ENCODE measurements around the gene IGSF21. TPM values are rescaled to one million over a fixed set of nuclear protein-coding genes. Genes with fewer than 3 reads are reported as not detected.

Gene IGSF21
- total and polyA plus RNA-seq, 10 of the 15 experiments (the other 5 are each of a cell fraction or from before 2014, with no cell fraction given): 0.03 to 0.49 TPM; not detected in 8

GRCh38 chr1:18085387-18086074 lies 22.1 kb upstream of the IGSF21 start:
- Histone ChIP-seq H3K9me3 (replicated peaks; ENCODE audit: control insufficient read depth, insufficient read depth, low read length) (no peaks in the 10 kb centered on the region), H3K36me3 (ENCODE audit: control insufficient read depth in 2 of 2, insufficient read depth in 2 of 2, low read length in 1 of 2) (no peaks in the 10 kb centered on the region), H3K4me1 (ENCODE audit: control insufficient read depth, insufficient read depth, low read length) (no peaks in the 10 kb centered on the region), H4K20me1 (ENCODE audit: control insufficient read depth, insufficient read depth) (no peaks in the 10 kb centered on the region), H3K4me3 (no peak overlapping the region), H3K27me3 (replicated peaks in 1 of 2; ENCODE audit: control insufficient read depth in 2 of 2, insufficient read depth in 2 of 2, low read length in 1 of 2) (no peaks in the 10 kb centered on the region; a peak in 1 of 4 replicates), H3K4me2 (ENCODE audit: control insufficient read depth, insufficient read depth) (no peak overlapping the region), H3K79me2 (ENCODE audit: control insufficient read depth, insufficient read depth, low read length) (no peaks in the 10 kb centered on the region), H3K9ac (ENCODE audit: control insufficient read depth, insufficient read depth, low read length) (no peak overlapping the region), H3K27ac (ENCODE audit: control insufficient read depth, insufficient read depth) (no peak overlapping the region), H2AFZ (ENCODE audit: control insufficient read depth, low read depth, low read length) (no peak overlapping the region)
- intact Hi-C loops (cut with micrococcal nuclease; ENCODE audit: unreplicated experiment): no loop called here
- in situ Hi-C loops (cut with MboI): no loop called here
- TF ChIP-seq SKIL (IDR thresholded peaks at IDR 0.05; ENCODE audit: low read depth, poor library complexity, severe bottlenecking) (no peak), YY1 (IDR thresholded peaks at IDR 0.05; ENCODE audit: low read depth, low read length) (no peak)
- DNase-seq (ENCODE audit: low read depth, low spot score) (no peak), FAIRE-seq (no peak), ATAC-seq (no peak)
- ChIA-PET RAD21 (ENCODE audit: unreplicated experiment) (no interaction called here), POLR2A (no interaction called here), SMC1A (ENCODE audit: uncharacterized antibody, unreplicated experiment) (no interaction called here), CTCF (interaction anchor here (0.6 to 1.6 kb wide), 3 partner anchors 15 to 214 kb away, joined by 3 to 4 read pairs (median 3); no protein-coding TSS in a partner anchor)
- no TSS peak for BruUV-seq (replicated peaks)
- 19% methylated on average over 5 of the region's 5 CpGs for WGBS (ENCODE audit: insufficient coverage, insufficient replicate concordance, low lambda C conversion rate, missing lambda C conversion rate)

- no peaks in the 10 kb centered on the region for H3K36me3 ChIP-seq (ENCODE audit: control insufficient read depth in 2 of 2, insufficient read depth in 2 of 2, low read length in 1 of 2)
- H3K4me2 ChIP-seq (ENCODE audit: control insufficient read depth, insufficient read depth): no peak overlapping the region
- no peaks in the 10 kb centered on the region for H3K9me3 ChIP-seq (replicated peaks; ENCODE audit: control insufficient read depth, insufficient read depth, low read length)
- ATAC-seq (no peak), FAIRE-seq (no peak), DNase-seq (ENCODE audit: low read depth, low spot score) (no peak)
- SMC1A ChIA-PET (ENCODE audit: uncharacterized antibody, unreplicated experiment): no interaction called here
- 8% methylated on average over 10 of the region's 10 CpGs for WGBS (ENCODE audit: insufficient coverage, insufficient replicate concordance, low lambda C conversion rate, missing lambda C conversion rate)
- no TSS peak for BruUV-seq (replicated peaks)
- H2AFZ ChIP-seq (ENCODE audit: control insufficient read depth, low read depth, low read length): no peak overlapping the region
- RAD21 ChIA-PET (ENCODE audit: unreplicated experiment): no interaction called here
- no peak overlapping the region for H3K9ac ChIP-seq (ENCODE audit: control insufficient read depth, insufficient read depth, low read length)
- in situ Hi-C loops (cut with MboI) (no loop called here), intact Hi-C loops (cut with micrococcal nuclease; ENCODE audit: unreplicated experiment) (no loop called here)
- H3K79me2 ChIP-seq (ENCODE audit: control insufficient read depth, insufficient read depth, low read length): no peaks in the 10 kb centered on the region
- CTCF ChIA-PET: no interaction called here
- H3K27ac ChIP-seq (ENCODE audit: control insufficient read depth, insufficient read depth): no peak overlapping the region
- H3K4me1 ChIP-seq (ENCODE audit: control insufficient read depth, insufficient read depth, low read length): no peaks in the 10 kb centered on the region
- H3K4me3 ChIP-seq: no peak overlapping the region
- H4K20me1 ChIP-seq (ENCODE audit: control insufficient read depth, insufficient read depth): no peaks in the 10 kb centered on the region
- no peaks in the 10 kb centered on the region; a peak in 1 of 4 replicates for H3K27me3 ChIP-seq (replicated peaks in 1 of 2; ENCODE audit: control insufficient read depth in 2 of 2, insufficient read depth in 2 of 2, low read length in 1 of 2)
- POLR2A ChIA-PET: no interaction called here
- TF ChIP-seq CUX1 (IDR thresholded peaks at IDR 0.05; ENCODE audit: insufficient replicate concordance, low read depth, low read length): no peak
- no peak for TF ChIP-seq IKZF1 (conservative IDR thresholded peaks at IDR 0.05)
- no peak for TF ChIP-seq ZNF217 (IDR thresholded peaks at IDR 0.05)
- TF ChIP-seq CREM (IDR thresholded peaks at IDR 0.05; ENCODE audit: low read depth): no peak
- no peak for TF ChIP-seq SUZ12 (IDR thresholded peaks at IDR 0.05; ENCODE audit: unreplicated experiment)
- no peak for TF ChIP-seq SUPT20H (IDR thresholded peaks at IDR 0.05; ENCODE audit: borderline replicate concordance, control insufficient read depth, low read depth, low read length)
- no peak for TF ChIP-seq SMAD5 (IDR thresholded peaks at IDR 0.05; ENCODE audit: low read depth)
Observed at GRCh38 chr1:18088077-18088594, 19.5 kb upstream of the IGSF21 start.

All from GM12878 (cell line).